Measurements from ENCODE around the gene IL5RA.

The IL5RA gene

DNA sequence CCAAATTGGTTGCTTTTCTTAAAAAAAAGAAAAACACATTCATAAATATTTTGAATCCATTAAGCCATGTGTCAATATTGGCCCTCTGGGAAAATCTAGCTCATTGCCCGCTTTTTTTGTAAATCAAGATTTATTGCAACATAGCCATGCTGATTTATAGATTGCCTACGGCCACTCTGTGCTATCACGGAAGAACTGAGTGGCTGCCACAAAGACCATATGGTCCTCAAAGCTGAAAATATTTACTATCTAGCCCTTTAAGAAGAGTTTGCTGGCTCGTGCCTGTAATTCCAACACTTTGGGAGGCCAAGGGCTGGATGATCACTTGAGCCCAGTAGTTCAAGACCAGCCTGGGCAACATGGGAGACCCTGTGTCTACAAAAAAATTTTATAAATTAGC is 45.9 kb downstream of the IL5RA start:
- DNase-seq = no peak

DNA sequence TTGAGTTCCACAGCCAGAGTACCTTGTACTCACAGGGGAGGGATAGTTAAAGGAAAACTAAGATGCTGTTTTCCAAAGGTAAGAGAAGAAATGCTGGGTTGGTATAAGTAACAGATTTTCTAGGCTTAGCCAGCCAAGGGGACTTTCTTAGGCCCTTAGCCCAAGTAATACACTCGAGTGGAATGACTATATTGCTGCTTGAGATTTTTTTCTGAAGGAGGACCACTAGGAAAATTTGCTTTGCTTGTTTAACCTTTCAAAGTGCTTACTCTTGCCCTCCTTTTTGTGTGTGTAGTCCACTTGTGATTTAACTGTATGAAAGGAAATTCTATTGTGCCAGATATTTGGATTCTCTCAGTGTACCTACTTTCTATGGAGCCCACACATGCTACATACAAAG is 50.5 kb downstream of the IL5RA start:
- no peak for DNase-seq

DNA sequence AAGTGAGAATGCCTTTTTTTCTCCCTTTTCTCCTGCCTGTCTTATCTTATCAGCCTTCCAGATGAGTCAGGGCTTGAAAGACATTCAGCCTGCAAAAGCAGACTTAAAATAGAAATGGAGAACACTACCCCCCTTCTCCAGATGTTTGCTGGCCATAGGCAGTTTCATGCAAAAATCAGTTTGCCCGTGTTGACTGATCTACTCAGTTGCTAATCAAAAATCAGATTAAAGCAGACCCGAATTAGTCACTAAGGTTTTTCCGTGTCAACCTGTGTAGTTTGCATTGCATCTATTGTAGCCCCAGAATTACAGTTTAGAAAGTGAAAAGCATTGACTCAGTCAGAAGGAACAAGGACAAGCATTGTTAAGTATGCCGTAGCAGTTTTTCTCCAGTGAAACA is 56.2 kb downstream of the IL5RA start:
- no peak for DNase-seq

DNA sequence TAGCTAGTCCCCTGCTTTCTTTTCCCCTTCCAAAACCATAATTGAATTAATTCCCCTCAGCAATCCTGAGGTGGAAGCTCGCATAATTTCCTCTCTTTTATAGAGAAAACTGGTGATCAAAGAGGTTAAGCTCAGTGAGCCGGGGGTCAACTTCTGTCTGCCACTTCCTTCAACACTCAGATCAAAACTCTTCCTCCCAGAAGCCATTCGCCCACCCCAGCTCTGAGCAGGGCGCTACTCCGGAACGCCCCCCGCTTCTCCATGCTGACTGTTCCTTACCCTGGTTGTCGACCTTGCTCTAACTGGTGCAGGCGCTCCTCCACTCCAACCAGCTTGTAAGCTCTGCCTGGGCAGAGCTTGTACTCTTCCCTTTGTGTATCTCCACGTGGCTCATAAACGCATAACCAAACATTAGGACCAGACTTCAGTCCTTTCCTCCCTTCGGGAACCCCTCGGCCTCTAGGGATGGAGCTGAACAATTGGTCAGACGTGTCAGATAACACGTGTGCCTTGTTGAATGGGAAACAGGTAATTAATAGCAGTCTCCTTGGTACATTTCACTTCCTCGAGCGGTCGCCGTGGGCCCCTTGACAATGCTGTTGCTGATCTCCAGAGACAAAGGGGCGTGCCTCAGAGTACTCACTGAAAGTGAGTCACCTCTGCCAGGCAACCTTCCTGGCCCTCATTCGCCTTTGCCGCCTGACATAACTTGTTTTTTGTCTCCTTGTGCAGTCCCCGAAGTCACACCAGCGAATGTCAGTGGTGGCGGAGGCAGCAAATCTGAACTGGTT is 71.8 kb downstream of the IL5RA start:
- no peak for DNase-seq

DNA sequence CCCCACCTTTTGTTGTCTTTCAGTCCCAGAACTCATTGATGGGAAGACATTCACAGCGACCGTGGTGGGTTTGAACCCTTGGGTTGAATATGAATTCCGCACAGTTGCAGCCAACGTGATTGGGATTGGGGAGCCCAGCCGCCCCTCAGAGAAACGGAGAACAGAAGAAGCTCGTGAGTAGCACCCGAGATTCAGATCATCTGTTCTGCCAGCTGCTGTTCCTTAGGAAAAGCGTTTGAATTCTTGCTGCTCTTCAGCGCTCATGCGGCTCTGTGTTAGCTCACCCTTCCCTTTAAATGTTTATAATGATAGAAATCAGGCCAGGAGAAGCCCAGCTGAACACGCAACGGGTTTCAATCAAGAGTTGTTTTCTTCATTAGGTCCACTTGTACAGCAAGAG is 73.0 kb downstream of the IL5RA start:
- no peak for DNase-seq

DNA sequence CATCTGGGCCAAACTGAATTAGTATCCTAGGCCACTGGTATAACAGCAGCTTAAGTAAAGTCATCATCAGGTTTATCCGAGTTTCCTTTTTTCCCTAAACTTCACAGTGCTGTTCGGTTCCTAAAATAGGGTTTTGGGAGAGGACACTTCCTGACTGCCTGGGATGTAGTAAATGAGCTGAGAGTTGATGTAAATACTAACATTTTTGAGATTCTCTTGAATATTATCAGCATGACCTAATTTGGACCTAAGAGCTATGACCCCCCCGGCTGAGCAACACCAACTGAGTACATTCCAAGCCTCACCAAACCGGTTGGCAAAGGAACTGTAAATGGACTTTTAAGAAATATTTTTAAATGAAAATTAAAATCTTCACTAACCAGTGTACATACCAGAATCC is 78.8 kb downstream of the IL5RA start:
- DNase-seq = no peak

DNA sequence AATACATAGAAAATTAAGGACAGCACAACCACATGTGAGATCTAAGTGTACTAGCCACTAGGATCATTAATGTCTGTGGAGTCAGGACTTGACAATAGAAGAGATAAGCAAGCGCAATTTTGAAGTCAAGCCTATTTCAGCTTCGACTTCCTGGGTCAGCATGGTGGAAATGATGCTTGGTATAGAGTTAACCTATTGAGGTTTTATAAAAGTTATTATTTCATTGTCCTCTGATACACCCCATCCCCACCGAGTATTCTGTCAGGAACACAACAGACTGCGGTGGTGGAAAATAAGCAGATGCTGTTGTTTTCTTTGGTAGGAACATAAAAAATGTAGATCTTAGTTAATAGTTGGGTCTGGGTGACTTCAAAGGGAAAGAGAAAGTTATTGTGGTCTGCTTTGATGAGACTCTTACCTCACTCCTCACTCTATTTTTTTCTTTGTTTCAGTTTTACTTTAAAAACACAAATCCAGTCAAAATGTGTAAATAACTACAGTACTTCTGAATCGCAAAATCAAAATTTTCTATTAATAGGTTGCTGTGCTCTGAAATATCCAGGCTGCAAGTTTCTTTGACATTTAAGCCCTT is 82.1 kb downstream of the IL5RA start:
- no peak for DNase-seq

DNA sequence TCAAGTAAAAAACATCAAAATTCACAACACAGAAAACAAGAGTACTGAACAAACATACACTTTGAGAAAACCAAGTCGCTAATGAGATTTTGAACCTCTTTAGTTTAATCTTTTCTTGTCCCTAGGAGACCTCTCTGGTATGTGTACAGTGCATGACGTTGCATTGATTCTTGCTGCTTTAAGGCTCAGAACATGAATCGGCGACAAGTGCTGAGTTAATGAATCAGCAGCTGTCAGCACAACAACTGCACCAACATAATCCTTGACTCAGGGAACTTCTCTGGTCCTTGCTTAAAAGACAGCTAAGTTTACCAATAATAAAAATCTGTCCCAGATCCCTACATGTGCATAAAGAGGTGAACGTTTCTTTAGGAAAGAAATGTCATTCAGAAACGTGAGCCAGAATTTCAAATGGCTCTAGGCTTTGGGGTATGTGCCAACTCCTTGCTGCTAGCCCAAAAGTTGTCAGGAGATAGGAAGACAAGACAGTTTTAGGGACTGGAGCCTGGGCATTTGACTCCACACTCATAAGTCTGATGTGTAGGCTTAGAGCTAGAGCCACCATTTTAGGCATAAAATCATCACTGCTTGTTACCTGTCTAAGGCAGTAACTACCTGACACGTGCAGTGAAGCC is 86.9 kb downstream of the IL5RA start:
- no peak for DNase-seq

DNA sequence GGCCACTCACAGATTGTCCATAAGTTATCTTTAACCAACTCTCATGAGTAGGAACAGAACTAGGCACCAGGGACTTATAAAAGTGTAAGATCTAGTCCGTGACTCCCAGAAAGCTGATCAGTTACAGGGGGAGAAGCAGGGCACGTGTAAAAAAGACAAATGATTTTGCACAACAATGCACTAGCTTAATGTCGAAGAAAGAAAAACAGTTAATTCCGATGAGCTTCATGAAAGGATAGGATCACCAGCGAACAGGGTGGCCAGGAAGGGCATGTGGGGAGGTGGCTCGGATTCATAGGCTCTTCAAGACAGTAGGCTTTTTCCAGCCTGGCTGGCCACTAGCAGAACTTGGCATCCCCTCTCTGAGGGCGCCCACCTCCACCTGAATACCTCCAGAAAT is 90.0 kb downstream of the IL5RA start:
- no peak for DNase-seq
